Ovary (tissue), 3 donors: Measurements from ENCODE around the gene EPHA2.

Experiments
- POLR2A ChIP-seq: fragments of 450-650 bp; IDR thresholded peaks from one replicate; pipeline ENCODE4 v1.6.1; 2017; ENCODE audit warnings: antibody characterized with exemption, mild to moderate bottlenecking, moderate library complexity
- TF ChIP-seq, protein P1 (sequence below), 3 donors: fragments of 450-650 bp in 2 of 3; fragments of 200-600 bp in 1 of 3; IDR thresholded peaks; one replicate each; pipeline versions ENCODE4 v1.5.1 to v1.8.0; 2016 to 2022; ENCODE audit warnings: antibody characterized with exemption in 3 of 3, mild to moderate bottlenecking in 1 of 3
- donor health status: DM: no; HTN: no; CAD: no.

DNA sequence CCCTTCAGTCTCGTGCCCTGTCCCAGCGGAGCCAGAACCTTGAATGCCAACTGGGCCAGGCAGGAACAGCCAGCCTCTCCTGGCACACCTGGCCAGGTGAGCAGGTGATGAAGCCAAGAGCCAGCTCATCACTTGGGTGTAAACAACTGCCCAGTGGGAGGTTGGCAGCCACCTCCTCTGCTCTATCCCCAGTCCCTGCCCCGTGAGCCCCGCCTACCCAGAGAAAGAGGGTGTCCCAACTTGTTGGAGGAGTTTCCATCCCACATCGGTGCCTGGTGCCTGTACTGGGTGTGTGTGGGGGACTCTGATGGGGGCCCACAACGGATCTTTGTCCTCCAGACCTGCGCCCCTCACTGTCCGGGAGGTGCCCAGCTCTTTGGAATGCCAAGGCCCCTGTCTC lies 64.6 kb downstream of the EPHA2 start:
- TF ChIP-seq, protein P1, sequence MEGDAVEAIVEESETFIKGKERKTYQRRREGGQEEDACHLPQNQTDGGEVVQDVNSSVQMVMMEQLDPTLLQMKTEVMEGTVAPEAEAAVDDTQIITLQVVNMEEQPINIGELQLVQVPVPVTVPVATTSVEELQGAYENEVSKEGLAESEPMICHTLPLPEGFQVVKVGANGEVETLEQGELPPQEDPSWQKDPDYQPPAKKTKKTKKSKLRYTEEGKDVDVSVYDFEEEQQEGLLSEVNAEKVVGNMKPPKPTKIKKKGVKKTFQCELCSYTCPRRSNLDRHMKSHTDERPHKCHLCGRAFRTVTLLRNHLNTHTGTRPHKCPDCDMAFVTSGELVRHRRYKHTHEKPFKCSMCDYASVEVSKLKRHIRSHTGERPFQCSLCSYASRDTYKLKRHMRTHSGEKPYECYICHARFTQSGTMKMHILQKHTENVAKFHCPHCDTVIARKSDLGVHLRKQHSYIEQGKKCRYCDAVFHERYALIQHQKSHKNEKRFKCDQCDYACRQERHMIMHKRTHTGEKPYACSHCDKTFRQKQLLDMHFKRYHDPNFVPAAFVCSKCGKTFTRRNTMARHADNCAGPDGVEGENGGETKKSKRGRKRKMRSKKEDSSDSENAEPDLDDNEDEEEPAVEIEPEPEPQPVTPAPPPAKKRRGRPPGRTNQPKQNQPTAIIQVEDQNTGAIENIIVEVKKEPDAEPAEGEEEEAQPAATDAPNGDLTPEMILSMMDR (IDR thresholded peaks at IDR 0.05): no peak
- TF ChIP-seq POLR2A: no peak
